HFFc6 (cell line): Measurements from ENCODE around the gene DENND1B. TPM values are rescaled to one million over a fixed set of nuclear protein-coding genes. Genes with fewer than 3 reads are reported as not detected.
A peak's percentile ranks its signal among the peaks of the same experiment; 100 is the strongest.

Experiments used
- DNase-seq: peaks from one replicate; pipeline ENCODE4 v3.0.0-alpha.2; 2018
- H3K27ac Mint-ChIP-seq: 2 replicates; pipeline ENCODE4 v1.8.0; 2020; ENCODE audit warnings: mild to moderate bottlenecking, mixed read lengths
- H3K27me3 Mint-ChIP-seq: 2 replicates; pipeline ENCODE4 v1.8.0; 2021; ENCODE audit warnings: mild to moderate bottlenecking, moderate library complexity, mixed read lengths; ENCODE audit not compliant: insufficient read depth
- H3K36me3 Mint-ChIP-seq: 2 replicates; pipeline ENCODE4 v1.8.0; 2021; ENCODE audit warnings: low read depth, mixed read lengths
- H3K4me1 Mint-ChIP-seq: 2 replicates; pipeline ENCODE4 v1.8.0; 2020; ENCODE audit warnings: low read depth, mixed read lengths
- H3K4me3 Mint-ChIP-seq: 2 replicates; pipeline ENCODE4 v1.8.0; 2020; ENCODE audit warnings: mild to moderate bottlenecking, moderate library complexity, mixed read lengths
- H3K9me3 Mint-ChIP-seq: 2 replicates; pipeline ENCODE4 v1.8.0; 2020; ENCODE audit warnings: mild to moderate bottlenecking, mixed read lengths
- CTCF ChIP-seq: fragments of 200-600 bp; sonication (generic); IDR thresholded peaks from 2 replicates; pipeline ENCODE4 v1.5.0; 2021; ENCODE audit warnings: antibody characterized with exemption, mild to moderate bottlenecking
- total RNA-seq, 6 experiments: library from RNA; stranded (reverse); fragmentation: NEBNext Ultra II Directional; extraction: Animal tissue kit (Norgen Biotek cat#: 25700); gene quantifications; 2 replicates in 1 of 6; 3 replicates in 5 of 6; pipeline ENCODE4 v1.2.3, GENCODE V29; 2021

DENND1B gene
- total RNA-seq, 6 experiments from 2014 or later, result 6.4 to 9.0 (median 7.7) TPM

DNA sequence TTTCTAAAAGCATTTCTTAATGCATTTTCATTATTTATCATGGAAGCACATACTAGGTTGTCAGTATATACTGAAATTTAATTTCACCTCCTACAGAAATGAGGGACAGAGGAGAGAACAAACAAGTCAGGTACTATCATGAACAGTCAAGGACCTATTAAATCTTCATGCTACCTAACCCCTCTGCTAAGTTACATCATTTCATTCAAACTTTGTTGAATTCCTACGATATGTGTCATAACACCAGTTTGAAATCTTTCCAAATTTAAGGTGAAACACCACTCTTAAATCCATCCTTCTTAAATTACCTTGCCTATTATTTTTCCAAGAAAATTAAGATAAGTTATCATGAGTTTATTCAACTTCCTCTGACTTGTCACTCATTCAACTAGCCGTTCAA lies 78.9 kb downstream of the DENND1B start:
- no peak overlapping the region for H3K27ac Mint-ChIP-seq

GRCh38 chr1:197695961-197696360 lies 79.3 kb downstream of the DENND1B start:
- no peak overlapping the region for H3K4me3 Mint-ChIP-seq
- H3K27ac Mint-ChIP-seq, result no peak overlapping the region
- H3K9me3 Mint-ChIP-seq, result peaks cover 5% of the 10 kb centered on the region; the same call in 1 of the 2 replicates
- no peak for TF ChIP-seq CTCF
- peaks cover 51% of the 10 kb centered on the region for H3K4me1 Mint-ChIP-seq
- H3K36me3 Mint-ChIP-seq, result peaks cover 5% of the 10 kb centered on the region
- H3K27me3 Mint-ChIP-seq, result peaks cover 2% of the 10 kb centered on the region; the same call in 1 of the 2 replicates
- no peak for DNase-seq

More for the DNA sequence above, 78.9 kb downstream of the DENND1B start:
- Mint-ChIP-seq H3K4me3 (no peak overlapping the region), H3K36me3 (peaks cover 9% of the 10 kb centered on the region), H3K27me3 (peaks cover 2% of the 10 kb centered on the region; the same call in 1 of the 2 replicates), H3K4me1 (peaks cover 53% of the 10 kb centered on the region), H3K9me3 (peaks cover 8% of the 10 kb centered on the region; the same call in 1 of the 2 replicates)
- no peak for DNase-seq
- TF ChIP-seq CTCF, result no peak

DNA sequence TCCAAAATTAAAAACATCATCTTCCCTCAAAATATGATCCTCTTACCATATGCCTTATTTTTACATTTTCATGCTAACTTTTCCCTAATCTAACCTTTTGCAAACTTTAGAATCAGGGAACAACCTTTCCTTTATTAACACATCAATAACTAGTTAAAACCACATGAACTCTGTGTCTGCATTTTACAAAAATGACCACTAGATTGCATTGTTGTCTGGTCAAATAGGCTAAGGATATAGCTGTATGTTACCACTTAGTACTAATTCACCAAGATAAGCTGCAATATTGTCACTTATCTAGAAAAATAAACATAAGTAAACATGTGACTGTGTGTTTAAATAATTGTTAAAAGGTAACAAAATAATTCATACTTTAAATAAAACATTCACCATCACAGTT lies 82.3 kb downstream of the DENND1B start:
- H3K9me3 Mint-ChIP-seq, result peaks cover 11% of the 10 kb centered on the region
- peaks cover 32% of the 10 kb centered on the region for H3K4me1 Mint-ChIP-seq
- no peaks in the 10 kb centered on the region for H3K27me3 Mint-ChIP-seq
- H3K27ac Mint-ChIP-seq, result no peak overlapping the region
- TF ChIP-seq CTCF, result peak; percentile 72
- peak; percentile 46 for DNase-seq
- H3K36me3 Mint-ChIP-seq, result peaks cover 23% of the 10 kb centered on the region
- no peak overlapping the region for H3K4me3 Mint-ChIP-seq

- no peak for TF ChIP-seq CTCF
- Mint-ChIP-seq H3K4me3 (no peak overlapping the region), H3K27me3 (no peaks in the 10 kb centered on the region), H3K9me3 (peaks cover 17% of the 10 kb centered on the region), H3K27ac (no peak overlapping the region), H3K36me3 (peaks cover 32% of the 10 kb centered on the region), H3K4me1 (peaks cover 26% of the 10 kb centered on the region)
- no peak for DNase-seq
These were observed 83.5 kb downstream of the DENND1B start for GRCh38 chr1:197691816-197692215.

DNA sequence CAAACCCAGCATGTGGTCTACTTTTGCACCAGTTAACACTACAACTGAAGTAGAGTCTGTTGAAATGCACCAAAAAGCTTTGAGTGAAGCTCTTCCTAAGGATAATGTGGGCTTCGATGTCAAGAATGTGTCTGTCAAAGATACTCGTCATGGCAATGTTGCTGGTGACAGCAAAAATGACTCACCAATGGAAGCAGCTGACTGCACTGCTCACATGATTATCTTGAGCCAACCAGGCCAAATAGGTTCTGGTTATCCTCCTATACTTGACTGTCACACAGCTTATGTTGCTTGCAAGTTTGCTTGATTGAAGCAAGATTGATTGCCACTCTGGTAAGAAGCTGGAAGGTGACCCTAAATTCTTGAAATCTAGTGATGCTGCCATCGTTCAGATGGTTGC lies 85.2 kb downstream of the DENND1B start:
- Mint-ChIP-seq H3K27me3 (no peaks in the 10 kb centered on the region), H3K36me3 (peaks cover 32% of the 10 kb centered on the region), H3K27ac (no peak overlapping the region), H3K4me1 (peaks cover 23% of the 10 kb centered on the region), H3K9me3 (peaks cover 17% of the 10 kb centered on the region), H3K4me3 (no peak overlapping the region)
- no peak for DNase-seq
- TF ChIP-seq CTCF, result no peak

DNA sequence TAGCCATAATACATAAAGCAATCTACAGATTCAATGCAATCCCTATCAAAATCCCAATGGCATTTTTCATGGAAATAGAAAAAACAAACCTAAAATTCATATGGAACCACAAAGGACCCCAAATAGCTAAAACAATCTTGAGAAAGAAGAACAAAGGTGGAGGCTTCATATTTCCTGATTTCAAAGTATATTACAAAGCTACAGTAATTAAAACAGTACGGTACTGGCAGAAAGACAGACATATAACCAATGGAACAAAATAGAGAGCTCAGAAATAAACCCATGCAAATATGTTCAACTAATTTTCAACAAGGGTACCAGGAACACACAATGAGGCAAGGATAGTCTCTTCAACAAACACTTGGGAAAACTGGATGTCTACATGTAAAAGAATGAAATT lies 87.0 kb downstream of the DENND1B start:
- Mint-ChIP-seq H3K4me3 (no peak overlapping the region), H3K4me1 (peaks cover 21% of the 10 kb centered on the region), H3K9me3 (peaks cover 17% of the 10 kb centered on the region), H3K27ac (no peak overlapping the region), H3K27me3 (no peaks in the 10 kb centered on the region), H3K36me3 (peaks cover 32% of the 10 kb centered on the region)
- DNase-seq, result no peak
- no peak for TF ChIP-seq CTCF
